HG02610 (cell line): ENCODE data around the gene EEFSEC.

ENCODE experiments used
- ATAC-seq: cut with Tn5 transposase; IDR thresholded peaks from one replicate; pipeline ENCODE4 v1.9.1; 2021; ENCODE audit warnings: mild to moderate bottlenecking, moderate library complexity; ENCODE audit not compliant: unreplicated experiment

Gene EEFSEC

GRCh38 chr3:128180436-128180835, 27.2 kb downstream of the EEFSEC start:
- no peak for ATAC-seq

GRCh38 chr3:128180913-128181312, 27.6 kb downstream of the EEFSEC start:
- no peak for ATAC-seq

- no peak for ATAC-seq
These were observed 29.4 kb downstream of the EEFSEC start for GRCh38 chr3:128182656-128183055.

- no peak for ATAC-seq
These were observed 32.6 kb downstream of the EEFSEC start for GRCh38 chr3:128185630-128186447.

GRCh38 chr3:128187495-128187894, 34.2 kb downstream of the EEFSEC start:
- no peak for ATAC-seq

- ATAC-seq: no peak
These were observed 35.0 kb downstream of the EEFSEC start for GRCh38 chr3:128188326-128188725.

- no peak for ATAC-seq
These were observed 35.7 kb downstream of the EEFSEC start for GRCh38 chr3:128188956-128189355.

- ATAC-seq: no peak
These were observed 37.2 kb downstream of the EEFSEC start for GRCh38 chr3:128190501-128190900.

- ATAC-seq: no peak
These were observed 38.9 kb downstream of the EEFSEC start for GRCh38 chr3:128192131-128192530.

- ATAC-seq: no peak
These were observed 39.9 kb downstream of the EEFSEC start for GRCh38 chr3:128193168-128193567.

GRCh38 chr3:128194843-128195242, 41.6 kb downstream of the EEFSEC start:
- ATAC-seq: no peak

GRCh38 chr3:128195369-128195768, 42.1 kb downstream of the EEFSEC start:
- ATAC-seq: no peak

- no peak for ATAC-seq
These were observed 42.5 kb downstream of the EEFSEC start for GRCh38 chr3:128195802-128196201.

- no peak for ATAC-seq
These were observed 43.4 kb downstream of the EEFSEC start for GRCh38 chr3:128196647-128197046.

- no peak for ATAC-seq
These were observed 44.6 kb downstream of the EEFSEC start for GRCh38 chr3:128197855-128198254.

- ATAC-seq: no peak
These were observed 45.0 kb downstream of the EEFSEC start for GRCh38 chr3:128198313-128198712.

GRCh38 chr3:128199110-128199509, 45.8 kb downstream of the EEFSEC start:
- ATAC-seq: no peak

GRCh38 chr3:128201158-128201755, 48.0 kb downstream of the EEFSEC start:
- ATAC-seq: no peak

- ATAC-seq: no peak
These were observed 49.9 kb downstream of the EEFSEC start for GRCh38 chr3:128203169-128203568.

- ATAC-seq: no peak
These were observed 52.4 kb downstream of the EEFSEC start for GRCh38 chr3:128205558-128206145.

GRCh38 chr3:128207951-128208350, 54.7 kb downstream of the EEFSEC start:
- no peak for ATAC-seq

- ATAC-seq: no peak
These were observed 57.4 kb downstream of the EEFSEC start for GRCh38 chr3:128210711-128211110.
